ENCODE results near the gene CCDC57. TPM values are rescaled to one million over a fixed set of nuclear protein-coding genes. Genes with fewer than 3 reads are reported as not detected.

CCDC57 gene
- total and polyA plus RNA-seq, 2 of the 4 experiments (the other 2 are of a cell fraction) = 7.3 to 31.3 TPM

DNA sequence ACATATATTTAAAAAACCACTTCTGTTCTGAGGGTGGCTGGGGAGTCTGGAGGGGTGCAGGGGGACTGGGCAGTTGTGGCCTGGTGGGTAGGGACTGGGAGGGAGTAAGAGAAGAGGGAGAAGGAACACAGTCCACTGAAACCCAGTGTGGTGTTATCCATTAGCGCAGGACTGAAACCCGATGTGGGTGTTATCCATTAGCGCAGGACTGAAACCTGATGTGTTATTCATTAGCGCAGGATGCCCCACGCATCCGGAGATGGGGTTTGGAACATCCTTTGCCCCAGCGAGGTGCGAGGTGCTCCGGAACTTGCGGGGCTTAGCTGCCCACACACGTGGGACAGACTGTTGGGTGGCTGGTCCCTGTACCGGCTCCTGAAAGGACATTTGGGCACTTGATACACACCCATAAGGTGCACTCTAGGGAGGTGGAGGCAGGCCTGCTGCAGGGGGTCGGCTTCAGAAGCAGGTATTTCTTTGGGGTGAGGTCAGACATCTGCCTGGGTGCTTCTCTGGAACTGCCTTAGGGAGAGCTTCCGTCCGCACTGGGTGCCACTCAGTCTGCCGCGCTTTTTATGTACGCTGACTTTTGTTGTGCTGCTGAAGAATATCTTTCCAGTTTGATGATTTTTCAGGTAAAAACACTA is 94.4 kb downstream of the CCDC57 start:
- no peak overlapping the region for H4K5ac ChIP-seq (ENCODE audit: low read depth, low read length)
- H4K20me1 ChIP-seq (ENCODE audit: insufficient read depth, low read length) = no peaks in the 10 kb centered on the region
- no peak overlapping the region for H4K91ac ChIP-seq (ENCODE audit: insufficient read depth, low read depth, low read length)
- H4K8ac ChIP-seq (ENCODE audit: low read depth in 2 of 2, low read length in 2 of 2) = peak overlapping the region in 1 of 2 experiments; percentile 55; a peak in 1 of 4 replicates
- H3K4ac ChIP-seq (ENCODE audit: low read depth, low read length) = no peak overlapping the region
- ChIA-PET CTCF (no interaction called here), POLR2A (ENCODE audit: unreplicated experiment) (no interaction called here)
- H2BK15ac ChIP-seq (ENCODE audit: low read depth, low read length) = no peak overlapping the region
- H2BK5ac ChIP-seq (ENCODE audit: low read depth, low read length, poor library complexity, severe bottlenecking) = no peak overlapping the region
- H2AFZ ChIP-seq (replicated peaks; ENCODE audit: low read length, poor library complexity) = no peak overlapping the region
- in situ Hi-C loops (cut with MboI; ENCODE audit: low sequenced_read_pairs) (no loop called here), dilution Hi-C loops (cut with HindIII; ENCODE audit: low sequenced_read_pairs, unreplicated experiment) (no loop called here), intact Hi-C loops (cut with micrococcal nuclease) (no loop called here)
- no peak for DNase-seq
- no peak overlapping the region for H2BK20ac ChIP-seq (ENCODE audit: low read depth, low read length)
- H3K56ac ChIP-seq (ENCODE audit: extremely low read depth, insufficient read depth, low read length) = no peak overlapping the region
- TF ChIP-seq RCOR1 (IDR thresholded peaks at IDR 0.05; ENCODE audit: insufficient replicate concordance, low read length) (no peak), RFX5 (IDR thresholded peaks at IDR 0.05; ENCODE audit: low read depth, low read length) (no peak), NFE2L2 (IDR thresholded peaks at IDR 0.05; ENCODE audit: low read depth, low read length) (no peak), SMC3 (IDR thresholded peaks at IDR 0.05; ENCODE audit: low read depth, low read length) (no peak), MAFK (IDR thresholded peaks at IDR 0.05; ENCODE audit: low read depth, low read length) (no peak), POLR2A (IDR thresholded peaks at IDR 0.05; ENCODE audit: low read depth, low read length) (no peak), BHLHE40 (IDR thresholded peaks at IDR 0.05; ENCODE audit: low read depth, low read length) (no peak), MAZ (IDR thresholded peaks at IDR 0.05; ENCODE audit: borderline replicate concordance, low read depth, low read length) (no peak), RAD21 (IDR thresholded peaks at IDR 0.05; ENCODE audit: low read length) (no peak), CEBPB (IDR thresholded peaks at IDR 0.05; ENCODE audit: low read depth, low read length) (no peak), CHD1 (IDR thresholded peaks at IDR 0.05; ENCODE audit: low read depth, low read length) (no peak), MXI1 (IDR thresholded peaks at IDR 0.05; ENCODE audit: borderline replicate concordance, low read depth, low read length) (no peak), FOS (IDR thresholded peaks at IDR 0.05; ENCODE audit: low read depth, low read length) (no peak)
- TF ChIP-seq, protein P1, sequence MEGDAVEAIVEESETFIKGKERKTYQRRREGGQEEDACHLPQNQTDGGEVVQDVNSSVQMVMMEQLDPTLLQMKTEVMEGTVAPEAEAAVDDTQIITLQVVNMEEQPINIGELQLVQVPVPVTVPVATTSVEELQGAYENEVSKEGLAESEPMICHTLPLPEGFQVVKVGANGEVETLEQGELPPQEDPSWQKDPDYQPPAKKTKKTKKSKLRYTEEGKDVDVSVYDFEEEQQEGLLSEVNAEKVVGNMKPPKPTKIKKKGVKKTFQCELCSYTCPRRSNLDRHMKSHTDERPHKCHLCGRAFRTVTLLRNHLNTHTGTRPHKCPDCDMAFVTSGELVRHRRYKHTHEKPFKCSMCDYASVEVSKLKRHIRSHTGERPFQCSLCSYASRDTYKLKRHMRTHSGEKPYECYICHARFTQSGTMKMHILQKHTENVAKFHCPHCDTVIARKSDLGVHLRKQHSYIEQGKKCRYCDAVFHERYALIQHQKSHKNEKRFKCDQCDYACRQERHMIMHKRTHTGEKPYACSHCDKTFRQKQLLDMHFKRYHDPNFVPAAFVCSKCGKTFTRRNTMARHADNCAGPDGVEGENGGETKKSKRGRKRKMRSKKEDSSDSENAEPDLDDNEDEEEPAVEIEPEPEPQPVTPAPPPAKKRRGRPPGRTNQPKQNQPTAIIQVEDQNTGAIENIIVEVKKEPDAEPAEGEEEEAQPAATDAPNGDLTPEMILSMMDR (conservative IDR thresholded peaks at IDR 0.05; ENCODE audit: low read depth, low read length) = no peak
- TF ChIP-seq, protein P2, sequence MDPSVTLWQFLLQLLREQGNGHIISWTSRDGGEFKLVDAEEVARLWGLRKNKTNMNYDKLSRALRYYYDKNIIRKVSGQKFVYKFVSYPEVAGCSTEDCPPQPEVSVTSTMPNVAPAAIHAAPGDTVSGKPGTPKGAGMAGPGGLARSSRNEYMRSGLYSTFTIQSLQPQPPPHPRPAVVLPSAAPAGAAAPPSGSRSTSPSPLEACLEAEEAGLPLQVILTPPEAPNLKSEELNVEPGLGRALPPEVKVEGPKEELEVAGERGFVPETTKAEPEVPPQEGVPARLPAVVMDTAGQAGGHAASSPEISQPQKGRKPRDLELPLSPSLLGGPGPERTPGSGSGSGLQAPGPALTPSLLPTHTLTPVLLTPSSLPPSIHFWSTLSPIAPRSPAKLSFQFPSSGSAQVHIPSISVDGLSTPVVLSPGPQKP (IDR thresholded peaks at IDR 0.05; ENCODE audit: borderline replicate concordance, low read depth, low read length) = no peak
- TF ChIP-seq, protein P3, sequence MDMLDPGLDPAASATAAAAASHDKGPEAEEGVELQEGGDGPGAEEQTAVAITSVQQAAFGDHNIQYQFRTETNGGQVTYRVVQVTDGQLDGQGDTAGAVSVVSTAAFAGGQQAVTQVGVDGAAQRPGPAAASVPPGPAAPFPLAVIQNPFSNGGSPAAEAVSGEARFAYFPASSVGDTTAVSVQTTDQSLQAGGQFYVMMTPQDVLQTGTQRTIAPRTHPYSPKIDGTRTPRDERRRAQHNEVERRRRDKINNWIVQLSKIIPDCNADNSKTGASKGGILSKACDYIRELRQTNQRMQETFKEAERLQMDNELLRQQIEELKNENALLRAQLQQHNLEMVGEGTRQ (IDR thresholded peaks at IDR 0.05; ENCODE audit: low read depth, low read length) = no peak
- H3K9me1 ChIP-seq (ENCODE audit: insufficient read depth, low read length) = peaks cover 3% of the 10 kb centered on the region; the same call in 1 of the 2 replicates
- H3K4me2 ChIP-seq (ENCODE audit: low read depth, low read length) = no peak overlapping the region
- no peak overlapping the region for H3K9ac ChIP-seq (ENCODE audit: low read depth, low read length)
- H3K36me3 ChIP-seq (ENCODE audit: control insufficient read depth, insufficient read depth, low read length) = 0 out of 2 replicates have a peak, but pooled peaks cover 2% of the 10 kb centered on the region
- no peak overlapping the region for H2BK120ac ChIP-seq (ENCODE audit: low read depth, low read length)
- H3K18ac ChIP-seq (ENCODE audit: low read depth, low read length) = no peak overlapping the region
- H3K79me1 ChIP-seq (ENCODE audit: low read depth in 1 of 2, low read length in 2 of 2) = peaks cover 7 to 8% of the 10 kb centered on the region in 2 experiments; a peak in 2 of 4 replicates
- H3K9me3 ChIP-seq (ENCODE audit: control insufficient read depth, insufficient read depth, low read length) = no peaks in the 10 kb centered on the region
- WGBS, 2 experiments (ENCODE audit: extremely low coverage in 2 of 2, insufficient read length in 1 of 2) = 88% methylated on average over 5 of the region's 18 CpGs; no CpG with 5 or more reads in 1 of the 2 experiments
- no TSS peak for BruUV-seq (replicated peaks)
- no peak overlapping the region for H3K27ac ChIP-seq (ENCODE audit: insufficient read depth, low read length)
- H2AK9ac ChIP-seq (replicated peaks; ENCODE audit: low read depth, low read length, poor library complexity) = peak overlapping the region; percentile 50
- H3K4me1 ChIP-seq (ENCODE audit: control insufficient read depth, insufficient read depth, low read length) = peaks cover 10% of the 10 kb centered on the region
- no peaks in the 10 kb centered on the region for H3K27me3 ChIP-seq (ENCODE audit: control insufficient read depth, insufficient read depth, low read length)
- ATAC-seq (ENCODE audit: low read depth) = no peak
- no peak overlapping the region for H3K4me3 ChIP-seq (ENCODE audit: insufficient read depth, low read depth, low read length)
- H2AK5ac ChIP-seq (ENCODE audit: low read depth, low read length) = no peak overlapping the region
- H3K14ac ChIP-seq (replicated peaks; ENCODE audit: low read depth, low read length) = no peak overlapping the region
- H3K23ac ChIP-seq (ENCODE audit: low read depth, low read length) = no peak overlapping the region

Data from IMR-90 (cell line).